Left lung (tissue), 10 donors: Measurements from ENCODE around the gene PGAM2. TPM values are rescaled to one million over a fixed set of nuclear protein-coding genes. Genes with fewer than 3 reads are reported as not detected.

Experiments used
- ATAC-seq: fragments of 200-7000 bp; cut with Tn5 transposase; one replicate; pipeline ENCODE4 v1.9.1; 2020; ENCODE audit warnings: moderate library complexity
- DNase-seq, 4 donors: peaks; one replicate each; pipeline ENCODE4 v3.0.0-alpha.2; 2013 to 2020
- H3K27ac ChIP-seq, 2 donors: fragments of 200-600 bp; sonication (generic) in 1 of 2; one replicate each; pipeline versions ENCODE4 v1.5.0 to v1.8.0; 2020 to 2021
- H3K27me3 ChIP-seq, 2 donors: fragments of 200-600 bp; sonication (generic) in 1 of 2; one replicate each; pipeline versions ENCODE4 v1.5.0 to v1.8.0; 2020 to 2021
- H3K36me3 ChIP-seq, 2 donors: fragments of 200-600 bp; sonication (generic) in 1 of 2; one replicate each; pipeline versions ENCODE4 v1.5.0 to v1.8.0; 2020 to 2021
- H3K4me1 ChIP-seq, 2 donors: fragments of 200-600 bp; one replicate each; pipeline ENCODE4 v1.8.0; 2021
- H3K4me3 ChIP-seq, 2 donors: fragments of 200-600 bp; sonication (generic) in 1 of 2; one replicate each; pipeline versions ENCODE4 v1.5.0 to v1.8.0; 2020 to 2021; ENCODE audit warnings: mild to moderate bottlenecking in 1 of 2
- H3K9me3 ChIP-seq, 2 donors: fragments of 200-600 bp; sonication (generic) in 1 of 2; one replicate each; pipeline versions ENCODE4 v1.5.0 to v1.8.0; 2020 to 2021
- intact Hi-C, 2 donors: fragments of 100-400 bp; cut with DNase I; formaldehyde crosslinking; loops; one replicate each; pipeline versions ENCODE4 v1.11.2 to v1.14.2; 2022
- polyA plus RNA-seq, 6 donors: library from polyadenylated mRNA; unstranded; fragments of 120-200 nt; gene quantifications; one replicate each; pipeline ENCODE4 v1.2.1, GENCODE V29; 2013; ENCODE audit not compliant: insufficient read length in 6 of 6
- total RNA-seq, 2 donors: library from RNA; stranded (reverse); fragmentation: NEBNext Ultra II Directional; extraction: Animal tissue kit (Norgen Biotek cat#: 25700); gene quantifications; one replicate each; pipeline ENCODE4 v1.2.1, GENCODE V29; 2021
- TF ChIP-seq, protein P1 (sequence below), 2 donors: fragments of 200-600 bp; sonication (generic) in 1 of 2; IDR thresholded peaks; one replicate each; pipeline versions ENCODE4 v1.5.0 to v1.8.0; 2021; ENCODE audit warnings: antibody characterized with exemption in 2 of 2
- donor health status: DM: no; HTN: yes; CAD: no.
- donor health status: DM: no; HTN: no; CAD: no.

Gene PGAM2
- total and polyA plus RNA-seq, 8 donors, result 0.24 to 0.79 (median 0.52) TPM; not detected in 2

DNA sequence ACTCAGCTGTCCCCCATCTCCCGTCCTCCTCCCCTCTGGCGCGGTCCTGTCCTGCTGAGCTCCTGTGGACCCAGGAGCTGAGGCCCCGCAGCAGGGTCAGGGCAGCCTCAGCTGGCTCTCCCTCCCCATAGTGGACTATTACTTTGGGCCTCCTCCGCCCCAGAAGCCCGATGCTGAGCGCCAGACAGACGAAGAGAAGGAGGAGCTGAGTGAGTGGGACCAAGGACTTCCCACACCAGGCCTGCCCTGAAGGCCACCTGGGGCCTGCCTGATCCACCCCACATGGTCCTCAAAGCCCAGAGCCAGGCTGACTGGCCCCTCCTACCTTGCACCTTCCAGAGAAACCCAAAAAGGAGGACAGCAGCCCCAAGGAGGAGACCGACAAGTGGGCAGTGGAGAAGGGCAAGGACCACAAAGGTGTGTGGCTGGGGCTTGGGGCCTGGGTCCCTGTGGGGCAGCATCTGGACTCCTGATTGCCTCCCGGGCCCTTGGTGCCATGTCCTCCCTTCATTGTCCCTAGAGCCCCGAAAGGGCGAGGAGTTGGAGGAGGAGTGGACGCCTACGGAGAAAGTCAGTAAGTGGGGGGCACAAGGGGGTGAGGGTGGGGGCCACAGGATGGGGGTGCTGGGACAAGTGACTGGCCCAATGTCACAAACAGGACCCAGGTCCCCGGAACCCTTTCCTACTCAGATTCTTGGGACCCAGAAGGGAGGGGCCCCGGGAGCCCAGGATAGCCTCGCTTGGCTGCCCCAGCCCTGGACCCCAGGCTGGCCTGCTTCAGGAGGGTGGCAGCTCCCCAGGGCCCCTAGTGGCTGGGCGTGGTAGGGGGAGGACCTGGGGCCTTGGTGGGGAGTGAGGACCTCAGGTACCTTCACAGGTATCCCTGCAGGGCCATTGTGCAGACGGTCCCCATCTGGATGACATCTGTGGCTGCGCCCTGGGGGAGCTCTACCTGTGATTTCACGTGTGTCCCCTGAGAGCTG lies 43.7 kb upstream of the PGAM2 start:
- intact Hi-C loops, result no loop called here
- peaks cover 0 to 7% of the 10 kb centered on the region in 2 donors for H3K4me1 ChIP-seq
- no peaks in the 10 kb centered on the region for H3K9me3 ChIP-seq
- H3K27me3 ChIP-seq, result peaks cover 0 to 23% of the 10 kb centered on the region in 2 donors
- H3K27ac ChIP-seq, result no peak overlapping the region
- DNase-seq (peak in 1 of 4 donors; percentile 67), ATAC-seq (no peak)
- TF ChIP-seq, protein P1, sequence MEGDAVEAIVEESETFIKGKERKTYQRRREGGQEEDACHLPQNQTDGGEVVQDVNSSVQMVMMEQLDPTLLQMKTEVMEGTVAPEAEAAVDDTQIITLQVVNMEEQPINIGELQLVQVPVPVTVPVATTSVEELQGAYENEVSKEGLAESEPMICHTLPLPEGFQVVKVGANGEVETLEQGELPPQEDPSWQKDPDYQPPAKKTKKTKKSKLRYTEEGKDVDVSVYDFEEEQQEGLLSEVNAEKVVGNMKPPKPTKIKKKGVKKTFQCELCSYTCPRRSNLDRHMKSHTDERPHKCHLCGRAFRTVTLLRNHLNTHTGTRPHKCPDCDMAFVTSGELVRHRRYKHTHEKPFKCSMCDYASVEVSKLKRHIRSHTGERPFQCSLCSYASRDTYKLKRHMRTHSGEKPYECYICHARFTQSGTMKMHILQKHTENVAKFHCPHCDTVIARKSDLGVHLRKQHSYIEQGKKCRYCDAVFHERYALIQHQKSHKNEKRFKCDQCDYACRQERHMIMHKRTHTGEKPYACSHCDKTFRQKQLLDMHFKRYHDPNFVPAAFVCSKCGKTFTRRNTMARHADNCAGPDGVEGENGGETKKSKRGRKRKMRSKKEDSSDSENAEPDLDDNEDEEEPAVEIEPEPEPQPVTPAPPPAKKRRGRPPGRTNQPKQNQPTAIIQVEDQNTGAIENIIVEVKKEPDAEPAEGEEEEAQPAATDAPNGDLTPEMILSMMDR (IDR thresholded peaks at IDR 0.05), result no peak
- no peak overlapping the region for H3K4me3 ChIP-seq
- peaks cover 0 to 57% of the 10 kb centered on the region in 2 donors for H3K36me3 ChIP-seq

DNA sequence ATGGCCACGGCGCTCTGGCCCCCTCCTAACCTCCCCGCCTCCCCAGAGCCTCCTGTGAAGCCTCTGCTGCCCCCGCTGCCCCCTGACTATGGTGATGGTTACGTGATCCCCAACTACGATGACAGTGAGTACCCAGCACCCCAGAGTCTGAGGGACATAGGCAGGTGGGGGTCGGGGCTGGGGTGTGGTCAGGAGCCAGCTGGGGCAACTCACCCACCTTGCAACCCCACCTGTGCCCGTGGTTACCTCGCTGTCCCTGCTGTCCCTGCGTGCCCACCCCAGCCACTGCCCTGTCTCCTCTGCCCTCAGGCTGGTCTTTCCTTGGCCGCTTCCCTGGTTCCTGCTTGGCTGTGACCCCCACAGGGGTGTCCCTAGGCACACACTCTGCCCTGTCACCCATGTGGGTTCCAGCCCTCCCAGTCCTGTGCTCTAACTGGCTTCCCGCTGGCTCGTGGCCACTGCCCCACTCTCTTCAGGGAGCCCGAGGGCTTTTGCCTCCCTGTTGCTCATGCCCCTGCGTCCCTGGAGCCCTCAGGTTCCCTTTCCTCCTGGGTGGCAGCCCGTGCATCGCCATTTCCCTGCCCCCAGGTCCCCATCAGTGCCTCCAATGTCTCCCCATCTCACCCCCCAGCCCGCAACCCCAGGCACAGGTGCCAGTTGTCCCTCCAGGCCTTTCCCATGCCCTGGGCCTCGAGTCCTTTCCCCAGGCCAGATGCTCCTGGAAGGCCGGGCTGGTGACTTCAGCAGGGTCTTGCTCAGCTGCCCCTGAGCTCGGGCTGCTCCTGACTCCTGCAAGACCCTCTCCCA lies 42.8 kb upstream of the PGAM2 start:
- H3K27me3 ChIP-seq, result peaks cover 0 to 32% of the 10 kb centered on the region in 2 donors
- intact Hi-C loops, result no loop called here
- H3K4me1 ChIP-seq, result peaks cover 0 to 7% of the 10 kb centered on the region in 2 donors
- no peak for DNase-seq
- TF ChIP-seq, protein P1 (IDR thresholded peaks at IDR 0.05), result no peak
- peaks cover 0 to 51% of the 10 kb centered on the region in 2 donors for H3K36me3 ChIP-seq
- no peak for ATAC-seq
- no peaks in the 10 kb centered on the region for H3K9me3 ChIP-seq
- no peak overlapping the region for H3K4me3 ChIP-seq
- H3K27ac ChIP-seq, result no peak overlapping the region

DNA sequence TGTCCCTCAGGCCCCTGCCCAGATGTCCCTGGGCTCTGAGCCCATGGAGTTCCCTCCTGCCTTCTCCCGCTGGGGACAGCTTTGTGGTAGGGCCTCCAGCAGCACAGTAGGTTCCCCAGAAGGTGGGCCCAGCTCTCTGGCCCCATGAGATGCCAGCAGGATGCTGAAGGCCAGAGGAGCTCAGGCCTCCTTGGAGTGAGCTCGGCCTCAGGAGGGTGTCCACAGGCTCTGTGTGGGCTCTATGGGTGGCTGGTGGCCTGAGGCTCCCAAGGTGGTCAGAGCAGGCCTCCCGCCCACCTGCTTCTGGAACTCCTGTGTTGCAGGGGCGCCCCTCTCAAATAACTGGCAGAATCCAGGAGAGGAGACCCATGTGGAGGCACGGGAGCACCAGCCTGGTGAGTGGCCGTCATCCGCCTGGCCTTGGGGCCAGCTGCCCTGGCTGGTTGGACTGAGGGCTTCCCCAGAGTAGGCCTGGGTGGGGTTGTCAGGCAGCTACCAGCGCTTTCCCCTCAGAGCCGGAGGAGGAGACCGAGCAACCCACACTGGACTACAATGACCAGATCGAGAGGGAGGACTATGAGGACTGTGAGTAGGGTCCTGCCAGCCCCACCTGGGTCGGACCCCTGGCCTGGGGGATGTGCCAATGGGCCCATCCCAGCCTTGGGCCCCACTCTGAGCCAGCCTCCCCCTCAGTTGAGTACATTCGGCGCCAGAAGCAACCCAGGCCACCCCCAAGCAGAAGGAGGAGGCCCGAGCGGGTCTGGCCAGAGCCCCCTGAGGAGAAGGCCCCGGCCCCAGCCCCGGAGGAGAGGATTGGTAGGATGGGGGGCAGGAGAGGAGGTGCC lies 42.0 kb upstream of the PGAM2 start:
- no peak for ATAC-seq
- TF ChIP-seq, protein P1 (IDR thresholded peaks at IDR 0.05), result no peak
- no peak overlapping the region for H3K27ac ChIP-seq
- H3K4me1 ChIP-seq, result peaks cover 0 to 7% of the 10 kb centered on the region in 2 donors
- peaks cover 0 to 42% of the 10 kb centered on the region in 2 donors for H3K36me3 ChIP-seq
- no peaks in the 10 kb centered on the region for H3K9me3 ChIP-seq
- peaks cover 0 to 40% of the 10 kb centered on the region in 2 donors for H3K27me3 ChIP-seq
- H3K4me3 ChIP-seq, result no peak overlapping the region
- intact Hi-C loops, result no loop called here
- DNase-seq, result no peak

DNA sequence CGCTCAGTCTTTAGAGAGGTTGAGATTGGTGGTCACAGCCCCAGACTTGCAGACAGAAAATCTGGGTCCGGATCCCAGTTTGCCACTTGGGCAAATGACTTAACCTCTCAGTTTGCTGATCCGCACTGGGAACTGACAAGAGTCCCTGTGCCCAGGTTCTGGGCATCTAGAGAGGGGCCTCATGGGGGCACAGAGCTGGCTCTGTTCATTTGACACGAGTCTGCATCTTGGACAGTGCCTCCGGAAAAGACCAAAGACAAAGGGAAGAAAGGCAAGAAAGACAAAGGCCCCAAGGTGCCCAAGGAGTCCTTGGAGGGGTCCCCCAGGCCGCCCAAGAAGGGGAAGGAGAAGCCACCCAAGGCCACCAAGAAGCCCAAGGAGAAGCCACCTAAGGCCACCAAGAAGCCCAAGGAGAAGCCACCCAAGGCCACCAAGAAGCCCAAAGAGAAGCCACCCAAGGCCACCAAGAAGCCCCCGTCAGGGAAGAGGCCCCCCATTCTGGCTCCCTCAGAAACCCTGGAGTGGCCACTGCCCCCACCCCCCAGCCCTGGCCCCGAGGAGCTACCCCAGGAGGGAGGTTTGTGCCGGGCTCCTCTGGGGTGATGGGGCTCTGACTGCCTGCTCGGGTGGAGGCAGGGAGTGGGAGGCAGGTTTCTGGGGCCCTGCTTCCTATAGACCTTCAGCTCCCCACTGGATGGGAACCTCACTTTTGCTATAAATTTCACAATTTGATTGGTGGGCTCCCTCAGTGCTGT lies 41.1 kb upstream of the PGAM2 start:
- H3K9me3 ChIP-seq, result no peaks in the 10 kb centered on the region
- H3K36me3 ChIP-seq, result peaks cover 0 to 34% of the 10 kb centered on the region in 2 donors
- peak overlapping the region in 1 of 2 donors; percentile 44 for H3K4me3 ChIP-seq
- no peak for DNase-seq
- TF ChIP-seq, protein P1 (IDR thresholded peaks at IDR 0.05), result no peak
- peaks cover 0 to 40% of the 10 kb centered on the region in 2 donors for H3K27me3 ChIP-seq
- no peak for ATAC-seq
- intact Hi-C loops, result no loop called here
- H3K27ac ChIP-seq, result no peak overlapping the region
- H3K4me1 ChIP-seq, result peaks cover 0 to 7% of the 10 kb centered on the region in 2 donors
